Astrocyte (in vitro differentiated cells and primary cell): ENCODE data around the gene PRDM11. TPM values are rescaled to one million over a fixed set of nuclear protein-coding genes. Genes with fewer than 3 reads are reported as not detected.

Source experiments
- DNase-seq: peaks from one replicate; pipeline ENCODE4 v3.0.0-alpha.2; 2010; ENCODE audit warnings: low read depth
- FAIRE-seq: peaks from 2 replicates; lab custom pipeline; 2011; peaks lifted over from hg19 to GRCh38; lab: Jason Lieb, UNC
- H2AFZ ChIP-seq: 2 replicates; pipeline ENCODE4 v1.6.0; 2012; ENCODE audit warnings: low read depth, low read length, inconsistent platforms
- H3K27ac ChIP-seq: 2 replicates; pipeline ENCODE4 v1.5.1; 2011; ENCODE audit warnings: low read depth, low read length, inconsistent platforms
- H3K27me3 ChIP-seq: 2 replicates; pipeline ENCODE4 v1.6.0; 2011; ENCODE audit warnings: low read length, inconsistent platforms; ENCODE audit not compliant: insufficient read depth
- H3K36me3 ChIP-seq: 2 replicates; pipeline ENCODE4 v1.5.1; 2011; ENCODE audit warnings: low read length, inconsistent platforms; ENCODE audit not compliant: insufficient read depth
- H3K4me1 ChIP-seq: 2 replicates; pipeline ENCODE4 v1.5.1; 2011; ENCODE audit warnings: low read length, inconsistent platforms; ENCODE audit not compliant: insufficient read depth
- H3K4me2 ChIP-seq: 2 replicates; pipeline ENCODE4 v1.6.0; 2012; ENCODE audit warnings: low read length, inconsistent platforms
- H3K4me3 ChIP-seq: 2 replicates; pipeline ENCODE4 v1.5.1; 2011; ENCODE audit warnings: low read depth, mild to moderate bottlenecking, low read length, inconsistent platforms; ENCODE audit not compliant: insufficient read depth
- H3K79me2 ChIP-seq: 2 replicates; pipeline ENCODE4 v1.6.0; 2012; ENCODE audit warnings: mild to moderate bottlenecking, low read length, inconsistent platforms; ENCODE audit not compliant: insufficient read depth
- H3K9ac ChIP-seq: 2 replicates; pipeline ENCODE4 v1.6.0; 2012; ENCODE audit warnings: mild to moderate bottlenecking, low read length, inconsistent platforms
- H3K9me3 ChIP-seq: 2 replicates; pipeline ENCODE4 v1.5.1; 2012; ENCODE audit warnings: low read depth, mild to moderate bottlenecking, low read length, inconsistent platforms; ENCODE audit not compliant: insufficient read depth
- H4K20me1 ChIP-seq: 2 replicates; pipeline ENCODE4 v1.6.0; 2012; ENCODE audit warnings: low read length, inconsistent platforms; ENCODE audit not compliant: insufficient read depth
- H3K27ac Mint-ChIP-seq: one replicate; pipeline ENCODE4 v1.8.0; 2021; ENCODE audit warnings: mild to moderate bottlenecking, mixed read lengths; ENCODE audit not compliant: unreplicated experiment
- H3K27me3 Mint-ChIP-seq: one replicate; pipeline ENCODE4 v1.8.0; 2021; ENCODE audit warnings: low read depth, mixed read lengths; ENCODE audit not compliant: unreplicated experiment
- H3K36me3 Mint-ChIP-seq: one replicate; pipeline ENCODE4 v1.8.0; 2021; ENCODE audit warnings: low read depth, mixed read lengths; ENCODE audit not compliant: unreplicated experiment
- H3K4me1 Mint-ChIP-seq: one replicate; pipeline ENCODE4 v1.8.0; 2021; ENCODE audit warnings: low read depth, mixed read lengths; ENCODE audit not compliant: unreplicated experiment
- H3K4me3 Mint-ChIP-seq: one replicate; pipeline ENCODE4 v1.8.0; 2021; ENCODE audit warnings: mild to moderate bottlenecking, moderate library complexity, mixed read lengths; ENCODE audit not compliant: unreplicated experiment
- H3K9me3 Mint-ChIP-seq: one replicate; pipeline ENCODE4 v1.8.0; 2021; ENCODE audit warnings: mild to moderate bottlenecking, mixed read lengths; ENCODE audit not compliant: unreplicated experiment
- CTCF ChIP-seq: IDR thresholded peaks from 2 replicates; pipeline ENCODE4 v1.5.1; 2011; ENCODE audit warnings: low read depth, mild to moderate bottlenecking, inconsistent platforms, low read length, moderate library complexity; ENCODE audit not compliant: insufficient read depth
- EZH2 ChIP-seq: IDR thresholded peaks from 2 replicates; pipeline ENCODE4 v1.6.1; 2012; ENCODE audit warnings: mild to moderate bottlenecking, low read length, inconsistent platforms; ENCODE audit not compliant: insufficient read depth
- total RNA-seq: library from RNA; stranded (reverse); gene quantifications from 2 replicates; pipeline ENCODE4 v1.2.1, GENCODE V29; 2021

Gene PRDM11
- total RNA-seq, 1 donor from 2014 or later = 9.1 TPM

DNA sequence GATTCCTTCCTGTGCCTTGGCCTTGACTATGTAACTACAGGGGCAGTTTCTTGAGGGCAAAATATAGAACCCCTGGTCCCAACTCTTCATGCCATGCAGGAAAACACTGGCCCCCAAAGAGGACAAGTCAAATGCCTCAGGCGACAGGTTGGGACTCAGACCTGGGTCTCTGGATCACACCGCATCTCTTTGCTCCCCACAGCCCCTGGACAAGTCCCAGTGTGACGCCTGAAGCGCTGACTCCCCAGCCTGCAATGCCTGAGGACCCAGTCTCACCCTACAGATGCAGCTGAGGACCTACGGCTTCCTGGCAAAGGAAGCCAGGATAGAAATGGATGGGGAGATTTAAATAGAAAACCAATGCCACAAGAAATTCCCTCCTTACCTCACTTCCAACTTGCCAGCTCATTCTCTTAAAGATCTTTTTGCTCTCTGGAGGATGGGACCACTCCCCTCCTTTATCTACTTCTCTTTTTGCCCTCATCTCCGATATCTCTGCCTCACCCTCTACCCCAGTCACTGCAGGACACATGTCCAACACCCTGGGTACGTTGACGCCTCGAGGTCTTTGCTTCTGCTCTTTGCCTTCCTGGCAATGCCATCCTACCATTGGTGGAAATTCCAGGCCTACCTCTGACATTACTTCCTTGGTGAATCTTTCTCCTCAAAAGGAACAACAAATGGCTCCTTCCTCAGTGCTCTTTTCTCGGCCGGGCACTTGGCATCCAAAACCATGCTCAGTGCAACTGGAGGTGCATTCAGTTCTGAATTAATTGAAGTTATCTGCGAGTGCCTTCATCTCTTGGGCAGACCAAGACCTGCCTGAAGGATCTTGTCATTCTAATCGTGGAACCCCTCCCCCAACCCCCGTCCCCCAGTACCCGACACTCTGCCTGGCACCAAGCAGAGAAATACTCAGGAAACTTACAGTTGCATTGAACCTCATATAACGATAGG is 2.0 kb upstream of the PRDM11 start:
- Histone ChIP-seq H3K9ac (no peak overlapping the region), H3K4me1 (peaks cover 16% of the 10 kb centered on the region), H3K9me3 (no peaks in the 10 kb centered on the region), H3K4me2 (no peak overlapping the region), H4K20me1 (no peaks in the 10 kb centered on the region), H3K36me3 (no peaks in the 10 kb centered on the region), H3K79me2 (peaks cover 17% of the 10 kb centered on the region), H3K4me3 (no peak overlapping the region), H3K27ac (no peak overlapping the region), H3K27me3 (peaks cover 29% of the 10 kb centered on the region), H2AFZ (no peak overlapping the region)
- no peak for FAIRE-seq
- Mint-ChIP-seq H3K36me3 (no peaks in the 10 kb centered on the region), H3K27ac (peak overlapping the region; percentile 61), H3K9me3 (no peaks in the 10 kb centered on the region), H3K4me3 (no peak overlapping the region), H3K27me3 (peaks cover 48% of the 10 kb centered on the region), H3K4me1 (peaks cover 13% of the 10 kb centered on the region)
- TF ChIP-seq EZH2 = no peak
- no peak for TF ChIP-seq CTCF
- no peak for DNase-seq

DNA sequence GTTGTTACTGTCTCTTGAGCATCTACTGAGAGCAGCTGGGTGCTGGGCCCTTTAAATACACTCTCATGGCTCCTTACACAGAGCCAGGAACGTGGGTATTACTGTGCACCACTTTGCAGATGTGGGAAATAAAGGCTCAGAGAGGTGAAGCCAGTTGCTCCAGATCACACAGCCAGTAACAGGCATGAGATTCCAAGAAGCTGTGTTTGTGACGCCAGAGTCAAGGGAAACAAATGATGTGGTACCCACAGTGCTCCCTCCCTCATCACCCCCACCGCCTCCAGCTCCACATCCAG is 1.4 kb upstream of the PRDM11 start:
- Mint-ChIP-seq H3K27me3 (peaks cover 45% of the 10 kb centered on the region), H3K36me3 (no peaks in the 10 kb centered on the region), H3K27ac (no peak overlapping the region), H3K9me3 (no peaks in the 10 kb centered on the region), H3K4me1 (peaks cover 13% of the 10 kb centered on the region), H3K4me3 (peak overlapping the region; percentile 88)
- no peak for DNase-seq
- H3K27me3 ChIP-seq = peaks cover 26% of the 10 kb centered on the region
- H3K4me2 ChIP-seq = peak overlapping the region; percentile 96
- peaks cover 2% of the 10 kb centered on the region for H4K20me1 ChIP-seq
- H3K36me3 ChIP-seq = no peaks in the 10 kb centered on the region
- no peak overlapping the region for H3K27ac ChIP-seq
- H2AFZ ChIP-seq = no peak overlapping the region
- no peak for TF ChIP-seq EZH2
- peaks cover 23% of the 10 kb centered on the region for H3K79me2 ChIP-seq
- no peaks in the 10 kb centered on the region for H3K9me3 ChIP-seq
- no peak overlapping the region for H3K9ac ChIP-seq
- H3K4me1 ChIP-seq = peaks cover 16% of the 10 kb centered on the region
- no peak for FAIRE-seq
- H3K4me3 ChIP-seq = no peak overlapping the region

DNA sequence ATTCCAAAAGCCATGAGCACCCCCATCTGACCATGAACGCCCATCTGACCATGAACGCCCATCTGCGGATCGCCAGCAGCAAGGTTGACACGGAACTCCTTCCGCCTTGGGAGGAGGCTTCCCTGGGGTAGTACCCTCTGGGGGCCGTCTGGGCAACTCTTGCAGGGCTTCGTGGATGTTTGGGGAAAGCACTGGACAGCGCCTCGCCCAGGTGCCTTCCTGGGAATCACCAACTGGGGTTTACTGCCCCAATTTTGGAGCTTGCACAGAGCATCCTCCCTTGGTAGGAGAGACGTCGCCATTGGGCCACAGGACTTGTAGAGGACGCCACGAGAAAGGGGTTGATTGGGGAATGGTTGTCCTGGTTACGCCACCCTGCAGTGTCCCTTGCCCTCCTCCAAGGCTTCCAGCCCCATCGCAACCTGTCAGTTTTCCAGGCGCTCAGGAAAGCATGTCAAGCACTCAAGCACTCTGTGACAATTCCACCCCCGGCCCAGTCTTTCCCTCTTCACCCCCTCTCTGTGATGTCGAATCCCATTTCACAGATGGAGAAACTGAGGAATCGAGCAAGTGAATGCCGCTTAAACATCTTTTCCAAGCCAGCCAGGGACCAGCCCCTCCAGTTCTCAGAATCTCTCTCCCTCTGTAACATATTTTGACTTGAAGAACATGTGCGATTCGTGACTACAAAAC is 914 bp upstream of the PRDM11 start:
- H3K27me3 Mint-ChIP-seq = peaks cover 40% of the 10 kb centered on the region
- DNase-seq = peak; percentile 22
- H2AFZ ChIP-seq = peak overlapping the region; percentile 36

More for the DNA sequence above, 914 bp upstream of the PRDM11 start:
- Histone ChIP-seq H3K4me3 (peak overlapping the region; percentile 65), H3K9ac (peak overlapping the region; percentile 95), H3K27ac (no peak overlapping the region), H4K20me1 (peaks cover 7% of the 10 kb centered on the region), H3K4me1 (peaks cover 16% of the 10 kb centered on the region), H3K9me3 (no peaks in the 10 kb centered on the region), H3K27me3 (peaks cover 24% of the 10 kb centered on the region), H3K36me3 (no peaks in the 10 kb centered on the region), H3K79me2 (peaks cover 28% of the 10 kb centered on the region), H3K4me2 (peak overlapping the region; percentile 96)
- no peak overlapping the region for H3K27ac Mint-ChIP-seq
- no peak for FAIRE-seq
- peak overlapping the region; percentile 88 for H3K4me3 Mint-ChIP-seq
- H3K9me3 Mint-ChIP-seq = no peaks in the 10 kb centered on the region
- TF ChIP-seq EZH2 = no peak
- TF ChIP-seq CTCF = no peak
- peaks cover 13% of the 10 kb centered on the region for H3K4me1 Mint-ChIP-seq
- no peaks in the 10 kb centered on the region for H3K36me3 Mint-ChIP-seq
